Fibroblast of skin of right quadriceps (primary cell): Measurements from ENCODE around the gene LYSMD1.
"Not testable (repeated sequence)": the region's sequence is repeated elsewhere in the genome, so short reads cannot be mapped to it uniquely, and the experiment has no call there.

Experiments
- DNase-seq: peaks from one replicate; pipeline ENCODE4 v3.0.0-alpha.2; 2013

The LYSMD1 gene

GRCh38 chr1:151165738-151166504 is at the start of gene LYSMD1, which contains the start of gene SCNM1:
Gene LYSMD1, minus strand, starts transcription at chr1:151165902. Its CDS starts 644 bp downstream, at chr1:151165258.
Gene SCNM1, plus strand, starts transcription at chr1:151166144. Its CDS starts 9 bp downstream, at chr1:151166153.
- peak; percentile 100 for DNase-seq

- DNase-seq = no peak
These were observed 47.9 kb upstream of the LYSMD1 start for GRCh38 chr1:151213560-151213959.

GRCh38 chr1:151211972-151212705 is 46.4 kb upstream of the LYSMD1 start:
- DNase-seq = no peak

- DNase-seq = no peak
These were observed 45.1 kb upstream of the LYSMD1 start for GRCh38 chr1:151210830-151211229.

GRCh38 chr1:151205381-151205965 is 39.8 kb upstream of the LYSMD1 start:
- not testable (repeated sequence) for DNase-seq

GRCh38 chr1:151199873-151200581 is 34.3 kb upstream of the LYSMD1 start:
- peak; percentile 95 for DNase-seq

GRCh38 chr1:151198254-151199127 is 32.8 kb upstream of the LYSMD1 start, which contains the start of gene PIP5K1A:
Gene PIP5K1A, plus strand, starts transcription at chr1:151198552. Its CDS starts 445 bp downstream, at chr1:151198997.
- peak; percentile 98 for DNase-seq

- no peak for DNase-seq
These were observed 32.2 kb upstream of the LYSMD1 start for GRCh38 chr1:151197863-151198253.

- peak; percentile 88 for DNase-seq
These were observed 30.6 kb upstream of the LYSMD1 start for GRCh38 chr1:151196292-151196800.

- DNase-seq = peak; percentile 90
These were observed 29.3 kb upstream of the LYSMD1 start for GRCh38 chr1:151194894-151195594.

GRCh38 chr1:151193856-151194255 is 28.2 kb upstream of the LYSMD1 start:
- DNase-seq = no peak

GRCh38 chr1:151193304-151193703 is 27.6 kb upstream of the LYSMD1 start:
- no peak for DNase-seq

GRCh38 chr1:151192047-151192446 is 26.3 kb upstream of the LYSMD1 start:
- no peak for DNase-seq

GRCh38 chr1:151189637-151190445 is 24.1 kb upstream of the LYSMD1 start, which contains the start of gene VPS72:
Gene VPS72, minus strand, starts transcription at chr1:151190197. Its CDS starts 76 bp downstream, at chr1:151190121.
- DNase-seq = peak; percentile 89

GRCh38 chr1:151188667-151189066 is 23.0 kb upstream of the LYSMD1 start:
- not testable (repeated sequence) for DNase-seq

- DNase-seq = no peak
These were observed 21.5 kb upstream of the LYSMD1 start for GRCh38 chr1:151187205-151187604.

- no peak for DNase-seq
These were observed 18.5 kb upstream of the LYSMD1 start for GRCh38 chr1:151184211-151184610.

- no peak for DNase-seq
These were observed 10.9 kb upstream of the LYSMD1 start for GRCh38 chr1:151176514-151177045.

- peak; percentile 12 for DNase-seq
These were observed 10.2 kb upstream of the LYSMD1 start, which contains the start of gene TMOD4 for GRCh38 chr1:151175863-151176262. Gene TMOD4, minus strand, starts transcription at chr1:151175981. Its CDS starts 1,106 bp downstream, at chr1:151174875.
